Measurements from ENCODE around the gene TENM4.

The TENM4 gene

GRCh38 chr11:79237091-79237490 lies 203.7 kb downstream of the TENM4 start:
- no peak for TF ChIP-seq FOXP2 (optimal IDR thresholded peaks at IDR 0.05; ENCODE audit: borderline replicate concordance, extremely low read depth, extremely low read length, insufficient read depth)
- no peak for TF ChIP-seq TAF1 (IDR thresholded peaks at IDR 0.05; ENCODE audit: borderline replicate concordance, insufficient read depth, low read length)
- no peak for TF ChIP-seq REST (IDR thresholded peaks at IDR 0.05; ENCODE audit: insufficient read depth in 1 of 2, low read depth in 2 of 2, low read length in 2 of 2)
- no peak for TF ChIP-seq POLR2AphosphoS5 (IDR thresholded peaks at IDR 0.05; ENCODE audit: low read depth, low read length)
- no peak for TF ChIP-seq SIN3A (IDR thresholded peaks at IDR 0.05; ENCODE audit: borderline replicate concordance, insufficient read depth, low read length)

GRCh38 chr11:79236541-79236971 lies 204.3 kb downstream of the TENM4 start:
- TF ChIP-seq REST (IDR thresholded peaks at IDR 0.05; ENCODE audit: insufficient read depth in 1 of 2, low read depth in 2 of 2, low read length in 2 of 2), result no peak
- TF ChIP-seq FOXP2 (optimal IDR thresholded peaks at IDR 0.05; ENCODE audit: borderline replicate concordance, extremely low read depth, extremely low read length, insufficient read depth), result no peak
- TF ChIP-seq TAF1 (IDR thresholded peaks at IDR 0.05; ENCODE audit: borderline replicate concordance, insufficient read depth, low read length), result no peak
- TF ChIP-seq SIN3A (IDR thresholded peaks at IDR 0.05; ENCODE audit: borderline replicate concordance, insufficient read depth, low read length), result no peak
- TF ChIP-seq POLR2AphosphoS5 (IDR thresholded peaks at IDR 0.05; ENCODE audit: low read depth, low read length), result no peak

- TF ChIP-seq FOXP2 (optimal IDR thresholded peaks at IDR 0.05; ENCODE audit: borderline replicate concordance, extremely low read depth, extremely low read length, insufficient read depth) (no peak), POLR2AphosphoS5 (IDR thresholded peaks at IDR 0.05; ENCODE audit: low read depth, low read length) (no peak), TAF1 (IDR thresholded peaks at IDR 0.05; ENCODE audit: borderline replicate concordance, insufficient read depth, low read length) (no peak), REST (IDR thresholded peaks at IDR 0.05; ENCODE audit: insufficient read depth in 1 of 2, low read depth in 2 of 2, low read length in 2 of 2) (no peak), SIN3A (IDR thresholded peaks at IDR 0.05; ENCODE audit: borderline replicate concordance, insufficient read depth, low read length) (no peak)
These were observed 205.1 kb downstream of the TENM4 start for GRCh38 chr11:79235696-79236095.

- TF ChIP-seq TAF1 (IDR thresholded peaks at IDR 0.05; ENCODE audit: borderline replicate concordance, insufficient read depth, low read length) (no peak), POLR2AphosphoS5 (IDR thresholded peaks at IDR 0.05; ENCODE audit: low read depth, low read length) (no peak), FOXP2 (optimal IDR thresholded peaks at IDR 0.05; ENCODE audit: borderline replicate concordance, extremely low read depth, extremely low read length, insufficient read depth) (no peak), REST (IDR thresholded peaks at IDR 0.05; ENCODE audit: insufficient read depth in 1 of 2, low read depth in 2 of 2, low read length in 2 of 2) (no peak), SIN3A (IDR thresholded peaks at IDR 0.05; ENCODE audit: borderline replicate concordance, insufficient read depth, low read length) (no peak)
These were observed 208.5 kb downstream of the TENM4 start for GRCh38 chr11:79232346-79232745.

GRCh38 chr11:79229047-79229446 lies 211.8 kb downstream of the TENM4 start:
- no peak for TF ChIP-seq TAF1 (IDR thresholded peaks at IDR 0.05; ENCODE audit: borderline replicate concordance, insufficient read depth, low read length)
- TF ChIP-seq POLR2AphosphoS5 (IDR thresholded peaks at IDR 0.05; ENCODE audit: low read depth, low read length), result no peak
- TF ChIP-seq REST (IDR thresholded peaks at IDR 0.05; ENCODE audit: insufficient read depth in 1 of 2, low read depth in 2 of 2, low read length in 2 of 2), result no peak
- no peak for TF ChIP-seq FOXP2 (optimal IDR thresholded peaks at IDR 0.05; ENCODE audit: borderline replicate concordance, extremely low read depth, extremely low read length, insufficient read depth)
- TF ChIP-seq SIN3A (IDR thresholded peaks at IDR 0.05; ENCODE audit: borderline replicate concordance, insufficient read depth, low read length), result no peak
